GM23248 (cell line): ENCODE data around the gene CCNJL. TPM values are rescaled to one million over a fixed set of nuclear protein-coding genes. Genes with fewer than 3 reads are reported as not detected.

ENCODE experiments used
- DNase-seq: peaks from one replicate; pipeline ENCODE4 v3.0.0-alpha.2; 2015
- H2AFZ ChIP-seq: fragments of 200-600 bp; sonication (generic); 2 replicates; pipeline ENCODE4 v1.6.1; 2016; ENCODE audit warnings: antibody characterized with exemption
- H3F3A ChIP-seq: fragments of 200-600 bp; sonication (generic); 2 replicates; pipeline ENCODE4 v1.6.1; 2016; ENCODE audit warnings: mild to moderate bottlenecking, antibody characterized with exemption, mixed run types; ENCODE audit not compliant: insufficient read depth
- H3K27ac ChIP-seq: fragments of 200-600 bp; sonication (generic); 2 replicates; pipeline ENCODE4 v1.5.1; 2016; ENCODE audit warnings: mild to moderate bottlenecking
- H3K27me3 ChIP-seq: fragments of 200-600 bp; sonication (generic); replicated peaks from 2 replicates; pipeline ENCODE4 v1.6.1; 2016; ENCODE audit warnings: mild to moderate bottlenecking; ENCODE audit not compliant: insufficient read depth
- H3K36me3 ChIP-seq: fragments of 200-600 bp; sonication (generic); 2 replicates; pipeline ENCODE4 v1.6.1; 2016; ENCODE audit warnings: low read depth, mild to moderate bottlenecking
- H3K4me1 ChIP-seq: fragments of 200-600 bp; sonication (generic); 2 replicates; pipeline ENCODE4 v1.6.1; 2016; ENCODE audit warnings: mild to moderate bottlenecking; ENCODE audit not compliant: insufficient read depth
- H3K4me2 ChIP-seq: fragments of 200-600 bp; sonication (generic); one replicate; pipeline ENCODE4 v1.6.1; 2016; ENCODE audit warnings: mild to moderate bottlenecking; ENCODE audit not compliant: unreplicated experiment
- H3K4me3 ChIP-seq: fragments of 200-600 bp; sonication (generic); 2 replicates; pipeline ENCODE4 v1.5.1; 2016; ENCODE audit warnings: mild to moderate bottlenecking
- H3K79me2 ChIP-seq: fragments of 200-600 bp; sonication (generic); 2 replicates; pipeline ENCODE4 v1.6.1; 2016; ENCODE audit warnings: mild to moderate bottlenecking; ENCODE audit not compliant: insufficient read depth
- H3K9ac ChIP-seq: fragments of 200-600 bp; sonication (generic); 2 replicates; pipeline ENCODE4 v1.6.1; 2016; ENCODE audit warnings: mild to moderate bottlenecking
- H3K9me2 ChIP-seq: fragments of 200-600 bp; sonication (generic); 2 replicates; pipeline ENCODE4 v1.6.1; 2016; ENCODE audit warnings: mixed run types, mild to moderate bottlenecking, moderate library complexity; ENCODE audit not compliant: insufficient read depth
- H3K9me3 ChIP-seq: fragments of 200-600 bp; sonication (generic); one replicate; pipeline ENCODE4 v1.6.1; 2017; ENCODE audit warnings: low read depth
- H4K20me1 ChIP-seq: fragments of 200-600 bp; sonication (generic); 2 replicates; pipeline ENCODE4 v1.6.0; 2016; ENCODE audit not compliant: insufficient read depth
- EZH2 ChIP-seq: fragments of 200-600 bp; sonication (generic); IDR thresholded peaks from 2 replicates; pipeline ENCODE4 v1.6.1; 2018; ENCODE audit warnings: antibody characterized with exemption, mild to moderate bottlenecking; ENCODE audit not compliant: insufficient read depth, poor library complexity, severe bottlenecking
- EZH2phosphoT487 ChIP-seq: fragments of 200-600 bp; sonication (generic); IDR thresholded peaks from 2 replicates; pipeline ENCODE4 v1.6.1; 2018; ENCODE audit warnings: antibody characterized with exemption, moderate library complexity, mild to moderate bottlenecking, low read depth; ENCODE audit not compliant: insufficient read depth
- WGBS, 2 experiments: methylation state at CpG; one replicate each; pipeline ENCODE4 v1.1.6; 2015 to 2017; ENCODE audit warnings: low lambda C conversion rate in 2 of 2, low coverage in 1 of 2; ENCODE audit errors: missing lambda C conversion rate in 2 of 2; 5-methylcytosine and 5-hydroxymethylcytosine counted together
- in situ Hi-C: fragments of 300-500 bp; cut with MboI; formaldehyde crosslinking; loops from 2 replicates; pipeline ENCODE4 v1.15.0; 2020
- polyA plus RNA-seq: library from polyadenylated mRNA; unstranded; fragments of >200 nt; fragmentation: Nextera tagmentation; extraction: Ambion mirVana; gene quantifications from 2 replicates; pipeline ENCODE4 v1.2.1, GENCODE V29; 2016
- total RNA-seq: library from RNA; depleted of rRNA; stranded (reverse); fragments of >200 nt; shearing (Covaris generic); gene quantifications from 2 replicates; pipeline ENCODE4 v1.2.3, GENCODE V29; 2014

The CCNJL gene
- total and polyA plus RNA-seq, 2 experiments from 2014 or later: 0.43 TPM; not detected in 1

- Histone ChIP-seq H3K9ac (no peak within 1 kb of the TSS), H2AFZ (no peak within 1 kb of the TSS), H3K79me2 (no peaks in the 10 kb centered on the region), H3K4me2 (no peak within 1 kb of the TSS), H4K20me1 (no peaks in the 10 kb centered on the region), H3F3A (no peaks in the 10 kb centered on the region), H3K4me3 (no peak within 1 kb of the TSS), H3K27me3 (no peaks in the 10 kb centered on the region), H3K9me3 (no peaks in the 10 kb centered on the region), H3K36me3 (no peaks in the 10 kb centered on the region), H3K27ac (no peak within 1 kb of the TSS), H3K4me1 (no peaks in the 10 kb centered on the region), H3K9me2 (no peaks in the 10 kb centered on the region)
- DNase-seq: no peak
- 61 to 62% methylated on average over 7 of the region's 7 CpGs for WGBS, 2 experiments
- TF ChIP-seq EZH2: no peak
- no peak for TF ChIP-seq EZH2phosphoT487
- in situ Hi-C loops: no loop called here
Measured at GRCh38 chr5:160229190-160229742, 83.1 kb downstream of the CCNJL start, which contains the start of gene FABP6. FABP6 (plus strand) TSS chr5:160229506; CDS start chr5:160229558, 52 bp downstream.

GRCh38 chr5:160227012-160227411 is 85.4 kb downstream of the CCNJL start:
- DNase-seq: no peak
- H3K9me2 ChIP-seq: no peaks in the 10 kb centered on the region
- H3K9ac ChIP-seq: no peak overlapping the region
- no peaks in the 10 kb centered on the region for H3K36me3 ChIP-seq
- no peak overlapping the region for H2AFZ ChIP-seq
- H3K4me2 ChIP-seq: no peak overlapping the region
- no peaks in the 10 kb centered on the region for H3K79me2 ChIP-seq
- 59 to 70% methylated on average over 2 of the region's 2 CpGs for WGBS, 2 experiments
- H3K27ac ChIP-seq: no peak overlapping the region
- no peaks in the 10 kb centered on the region for H3K9me3 ChIP-seq
- no peak overlapping the region for H3K4me3 ChIP-seq
- TF ChIP-seq EZH2phosphoT487 (no peak), EZH2 (no peak)
- no peaks in the 10 kb centered on the region for H3K27me3 ChIP-seq
- in situ Hi-C loops: no loop called here
- H3F3A ChIP-seq: no peaks in the 10 kb centered on the region
- no peaks in the 10 kb centered on the region for H4K20me1 ChIP-seq
- H3K4me1 ChIP-seq: no peaks in the 10 kb centered on the region

- no peaks in the 10 kb centered on the region for H3K4me1 ChIP-seq
- H3K27me3 ChIP-seq: no peaks in the 10 kb centered on the region; the same call in 1 of the 2 replicates
- H2AFZ ChIP-seq: no peak overlapping the region
- no peak for DNase-seq
- H3K4me3 ChIP-seq: no peak overlapping the region
- WGBS, 2 experiments: 54 to 68% methylated on average over 3 of the region's 3 CpGs
- H3K36me3 ChIP-seq: no peaks in the 10 kb centered on the region
- no peaks in the 10 kb centered on the region for H3K9me2 ChIP-seq
- no peak overlapping the region for H3K9ac ChIP-seq
- H3K4me2 ChIP-seq: no peak overlapping the region
- H3F3A ChIP-seq: no peaks in the 10 kb centered on the region
- no peak overlapping the region for H3K27ac ChIP-seq
- no peaks in the 10 kb centered on the region for H3K79me2 ChIP-seq
- TF ChIP-seq EZH2 (no peak), EZH2phosphoT487 (no peak)
- in situ Hi-C loops: no loop called here
- H3K9me3 ChIP-seq: no peaks in the 10 kb centered on the region
- no peaks in the 10 kb centered on the region for H4K20me1 ChIP-seq
Measured at GRCh38 chr5:160221082-160221481, 91.3 kb downstream of the CCNJL start.

GRCh38 chr5:160219356-160219755 is 93.0 kb downstream of the CCNJL start:
- no peak overlapping the region for H3K4me3 ChIP-seq
- H3K9me2 ChIP-seq: no peaks in the 10 kb centered on the region
- no peak for TF ChIP-seq EZH2phosphoT487
- WGBS, 2 experiments: 64 to 71% methylated on average over 4 of the region's 4 CpGs
- H3K4me2 ChIP-seq: no peak overlapping the region
- in situ Hi-C loops: no loop called here
- no peaks in the 10 kb centered on the region; the same call in 1 of the 2 replicates for H3K27me3 ChIP-seq
- H3K36me3 ChIP-seq: no peaks in the 10 kb centered on the region
- H2AFZ ChIP-seq: no peak overlapping the region
- no peaks in the 10 kb centered on the region for H3K79me2 ChIP-seq
- H3K9ac ChIP-seq: no peak overlapping the region
- H3K9me3 ChIP-seq: no peaks in the 10 kb centered on the region
- no peaks in the 10 kb centered on the region for H4K20me1 ChIP-seq
- no peaks in the 10 kb centered on the region for H3K4me1 ChIP-seq
- no peak overlapping the region for H3K27ac ChIP-seq
- DNase-seq: no peak
- H3F3A ChIP-seq: no peaks in the 10 kb centered on the region
